HG02884 (cell line): Measurements from ENCODE around the gene PLEKHA1.

Source experiments
- ATAC-seq: cut with Tn5 transposase; IDR thresholded peaks from one replicate; pipeline ENCODE4 v1.9.1; 2021; ENCODE audit warnings: mild to moderate bottlenecking, moderate library complexity; ENCODE audit not compliant: unreplicated experiment

Gene PLEKHA1

GRCh38 chr10:122475591-122476332, 101.3 kb downstream of the PLEKHA1 start:
- no peak for ATAC-seq

- ATAC-seq = no peak
Measured at GRCh38 chr10:122476333-122476695, 101.8 kb downstream of the PLEKHA1 start.

- no peak for ATAC-seq
Measured at GRCh38 chr10:122477436-122477835, 102.9 kb downstream of the PLEKHA1 start.

GRCh38 chr10:122478971-122479370, 104.5 kb downstream of the PLEKHA1 start:
- ATAC-seq = no peak

- ATAC-seq = no peak
Measured at GRCh38 chr10:122480146-122480833, 105.8 kb downstream of the PLEKHA1 start.

GRCh38 chr10:122481296-122482056, 107.0 kb downstream of the PLEKHA1 start:
- no peak for ATAC-seq
